Measurements from ENCODE around the gene LYRM4. TPM values are rescaled to one million over a fixed set of nuclear protein-coding genes. Genes with fewer than 3 reads are reported as not detected.

Gene LYRM4
- total and polyA plus RNA-seq, 8 donors: 25.2 to 47.4 (median 42.0) TPM

GRCh38 chr6:5230081-5230480 is 30.7 kb downstream of the LYRM4 start:
- ATAC-seq: no peak
- H3K9me3 ChIP-seq: no peaks in the 10 kb centered on the region

GRCh38 chr6:5229356-5229755 is 31.4 kb downstream of the LYRM4 start:
- H3K27me3 ChIP-seq: no peaks in the 10 kb centered on the region
- no peak overlapping the region for H3K27ac ChIP-seq
- no peaks in the 10 kb centered on the region for H3K36me3 ChIP-seq
- DNase-seq (no peak), ATAC-seq (no peak)
- H3K9me3 ChIP-seq: no peaks in the 10 kb centered on the region
- intact Hi-C loops (cut with DNase I): no loop called here
- no peaks in the 10 kb centered on the region for H3K4me1 ChIP-seq
- TF ChIP-seq CTCF (IDR thresholded peaks at IDR 0.05): no peak
- H3K4me3 ChIP-seq: no peak overlapping the region

More at GRCh38 chr6:5230081-5230480, 30.7 kb downstream of the LYRM4 start:
- H3K4me1 ChIP-seq: no peaks in the 10 kb centered on the region
- intact Hi-C loops (cut with DNase I): no loop called here
- DNase-seq: no peak
- no peak overlapping the region for H3K4me3 ChIP-seq
- TF ChIP-seq CTCF (IDR thresholded peaks at IDR 0.05): no peak
- no peak overlapping the region for H3K27ac ChIP-seq
- H3K36me3 ChIP-seq: no peaks in the 10 kb centered on the region
- no peaks in the 10 kb centered on the region for H3K27me3 ChIP-seq

GRCh38 chr6:5223309-5223708 is 37.4 kb downstream of the LYRM4 start:
- Histone ChIP-seq H3K4me3 (no peak overlapping the region), H3K36me3 (no peaks in the 10 kb centered on the region), H3K27ac (no peak overlapping the region), H3K9me3 (no peaks in the 10 kb centered on the region), H3K4me1 (no peaks in the 10 kb centered on the region), H3K27me3 (no peaks in the 10 kb centered on the region)
- ATAC-seq (no peak), DNase-seq (no peak)
- TF ChIP-seq CTCF (IDR thresholded peaks at IDR 0.05): no peak
- intact Hi-C loops (cut with DNase I): no loop called here

GRCh38 chr6:5220443-5220842 is 40.3 kb downstream of the LYRM4 start:
- TF ChIP-seq CTCF (IDR thresholded peaks at IDR 0.05): no peak
- H3K4me1 ChIP-seq: no peaks in the 10 kb centered on the region
- no peak for DNase-seq

GRCh38 chr6:5219011-5219691 is 41.6 kb downstream of the LYRM4 start:
- intact Hi-C loops (cut with DNase I): no loop called here
- Histone ChIP-seq H3K9me3 (no peaks in the 10 kb centered on the region), H3K27me3 (no peaks in the 10 kb centered on the region), H3K4me1 (no peaks in the 10 kb centered on the region), H3K27ac (no peak overlapping the region), H3K4me3 (no peak overlapping the region), H3K36me3 (peaks cover 0 to 3% of the 10 kb centered on the region in 2 donors)
- TF ChIP-seq CTCF (IDR thresholded peaks at IDR 0.05): no peak
- ATAC-seq: no peak
- no peak for DNase-seq

More at GRCh38 chr6:5220443-5220842, 40.3 kb downstream of the LYRM4 start:
- no peaks in the 10 kb centered on the region for H3K9me3 ChIP-seq
- H3K4me3 ChIP-seq: no peak overlapping the region
- no peaks in the 10 kb centered on the region for H3K27me3 ChIP-seq
- intact Hi-C loops (cut with DNase I): no loop called here
- no peaks in the 10 kb centered on the region for H3K36me3 ChIP-seq
- no peak for ATAC-seq
- no peak overlapping the region for H3K27ac ChIP-seq
